Activated T-cell treated with anti-CD3 and anti-CD28 coated beads, Interleukin-2, amount 50 U/mL, for 4 hours (primary cell): ENCODE data around the gene PPDPF. TPM values are rescaled to one million over a fixed set of nuclear protein-coding genes. Genes with fewer than 3 reads are reported as not detected.

ENCODE experiments used
- ATAC-seq, 2 donors: fragments of 200-7000 bp; cut with Tn5 transposase; one replicate each; pipeline ENCODE4 v1.10.0; 2021
- DNase-seq: peaks from one replicate; pipeline ENCODE4 v3.0.0-alpha.2; 2020
- H3K27me3 Mint-ChIP-seq: one replicate; pipeline ENCODE4 v1.8.0; 2021; ENCODE audit warnings: low read depth, mixed read lengths
- H3K36me3 Mint-ChIP-seq: one replicate; pipeline ENCODE4 v1.8.0; 2022; ENCODE audit warnings: mixed read lengths; ENCODE audit not compliant: insufficient read depth
- H3K4me1 Mint-ChIP-seq: one replicate; pipeline ENCODE4 v1.8.0; 2021; ENCODE audit warnings: low read depth, mixed read lengths
- H3K4me3 Mint-ChIP-seq: one replicate; pipeline ENCODE4 v1.8.0; 2021; ENCODE audit warnings: mild to moderate bottlenecking, moderate library complexity, mixed read lengths
- H3K9me3 Mint-ChIP-seq: one replicate; pipeline ENCODE4 v1.8.0; 2021; ENCODE audit warnings: mixed read lengths
- total RNA-seq, 3 donors: library from RNA; stranded (reverse); gene quantifications; one replicate each; pipeline ENCODE4 v1.2.1, GENCODE V29; 2021

Gene PPDPF
- total RNA-seq, 3 donors from 2014 or later = 137 to 171 (median 165) TPM

DNA sequence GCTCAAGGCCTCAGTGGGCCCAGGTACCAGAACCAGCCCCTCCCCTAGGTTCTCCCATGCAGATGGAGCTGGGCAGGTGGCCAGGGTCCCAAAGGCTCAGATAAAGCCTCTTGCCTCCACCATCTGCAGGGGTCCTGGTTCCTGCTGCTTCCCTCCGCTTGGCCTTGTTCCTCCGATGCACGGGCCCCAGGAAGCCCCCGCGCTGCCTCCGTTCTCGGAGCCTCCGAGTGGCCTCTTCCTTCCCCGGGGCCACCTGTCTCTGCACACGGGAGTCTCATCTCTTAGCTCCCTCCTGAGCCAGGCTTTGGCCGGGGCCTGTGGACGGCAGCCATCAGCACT is 18.5 kb downstream of the PPDPF start:
- DNase-seq (no peak), ATAC-seq (no peak)
- Mint-ChIP-seq H3K4me3 (no peak overlapping the region), H3K36me3 (no peaks in the 10 kb centered on the region), H3K27me3 (no peaks in the 10 kb centered on the region), H3K4me1 (peaks cover 15% of the 10 kb centered on the region), H3K9me3 (no peaks in the 10 kb centered on the region)

DNA sequence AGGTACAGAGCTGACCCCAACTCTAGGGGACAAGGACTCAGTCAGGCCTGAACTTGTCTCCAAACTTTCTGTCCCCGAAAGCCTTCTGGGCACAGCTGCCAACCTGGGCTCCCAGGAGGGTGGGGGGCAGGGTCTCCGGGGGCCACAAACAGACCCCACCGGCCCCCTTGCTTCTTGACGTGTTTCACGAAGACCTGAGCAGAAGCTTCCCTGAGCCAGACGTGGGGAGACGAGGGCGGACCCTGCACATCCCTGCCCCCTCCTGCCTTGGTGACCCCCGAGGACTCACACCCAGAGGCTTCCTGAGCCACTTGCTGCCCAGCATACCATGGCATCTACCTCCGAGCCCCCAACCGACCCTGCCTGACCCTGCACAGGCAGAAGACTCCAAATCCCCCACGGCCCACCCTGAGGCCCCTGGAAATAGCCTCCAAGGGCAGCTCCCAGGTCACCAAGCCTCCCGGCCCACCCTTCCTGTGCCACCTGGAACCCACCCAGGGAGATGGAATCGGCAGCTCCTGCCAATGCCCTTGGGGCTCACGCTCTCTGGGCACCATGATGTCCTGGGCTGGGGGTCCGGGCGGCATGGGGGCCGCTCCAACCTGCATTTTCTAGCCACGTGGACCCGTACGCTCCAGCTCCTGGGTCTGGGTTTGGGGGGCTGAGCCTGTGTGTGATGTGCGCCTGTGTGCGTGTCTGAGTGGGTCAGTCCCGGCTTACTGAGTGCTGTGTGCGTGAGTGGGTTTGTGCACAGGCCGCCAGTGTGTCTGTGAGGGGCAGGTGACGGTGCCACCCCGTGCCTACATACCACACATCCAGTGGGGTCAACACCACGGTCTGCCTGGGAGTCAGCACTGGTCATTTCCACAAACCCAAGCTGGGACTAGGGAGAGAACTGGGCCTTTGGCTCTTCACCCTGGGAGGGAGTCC is 19.1 kb downstream of the PPDPF start:
- ATAC-seq (no peak), DNase-seq (no peak)
- H3K4me1 Mint-ChIP-seq = peaks cover 15% of the 10 kb centered on the region
- no peak overlapping the region for H3K4me3 Mint-ChIP-seq
- no peaks in the 10 kb centered on the region for H3K36me3 Mint-ChIP-seq
- no peaks in the 10 kb centered on the region for H3K9me3 Mint-ChIP-seq
- H3K27me3 Mint-ChIP-seq = no peaks in the 10 kb centered on the region

DNA sequence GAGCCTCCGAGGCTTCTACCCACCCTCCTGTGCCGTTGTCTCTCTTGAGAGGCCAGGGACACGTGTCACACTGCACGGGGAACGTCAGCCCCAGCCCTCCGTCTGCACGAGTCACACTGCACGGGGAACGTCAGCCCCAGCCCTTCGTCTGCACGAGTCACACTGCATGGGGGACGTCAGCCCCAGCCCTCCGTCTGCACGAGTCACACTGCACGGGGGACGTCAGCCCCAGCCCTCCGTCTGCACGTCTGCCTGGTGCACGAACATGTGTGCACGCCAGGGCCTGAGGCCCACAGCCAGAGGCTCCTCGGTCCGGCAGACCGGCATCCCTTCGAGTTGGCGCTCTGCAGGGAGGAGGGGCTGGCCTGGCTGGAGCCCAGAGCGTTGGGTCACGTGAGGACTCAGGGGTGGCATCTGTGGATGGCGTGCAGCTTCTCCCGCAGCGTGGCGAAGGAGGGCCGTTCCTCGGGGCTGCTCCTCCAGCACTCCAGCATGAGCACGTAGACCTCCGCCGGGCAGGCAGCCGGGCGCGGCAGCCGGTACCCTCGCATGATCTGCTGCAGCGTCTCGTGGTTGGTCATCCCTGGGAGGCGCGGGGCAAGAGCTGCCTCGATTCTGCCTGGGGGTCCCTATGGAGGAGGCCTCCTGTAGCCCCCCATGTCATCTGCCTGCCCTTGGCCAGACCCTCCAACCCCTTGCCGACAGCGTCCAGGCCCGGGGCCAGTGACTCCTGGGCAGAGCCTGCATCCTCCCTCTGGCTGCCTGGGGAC is 20.0 kb downstream of the PPDPF start:
- Mint-ChIP-seq H3K4me1 (peaks cover 17% of the 10 kb centered on the region), H3K27me3 (peaks cover 3% of the 10 kb centered on the region), H3K36me3 (no peaks in the 10 kb centered on the region), H3K9me3 (no peaks in the 10 kb centered on the region), H3K4me3 (no peak overlapping the region)
- ATAC-seq (no peak), DNase-seq (no peak)

- Mint-ChIP-seq H3K27me3 (peaks cover 3% of the 10 kb centered on the region), H3K4me3 (no peak overlapping the region), H3K36me3 (no peaks in the 10 kb centered on the region), H3K9me3 (no peaks in the 10 kb centered on the region), H3K4me1 (peaks cover 15% of the 10 kb centered on the region)
- no peak for DNase-seq
- ATAC-seq = no peak
Observed at GRCh38 chr20:63541371-63541770, 20.8 kb downstream of the PPDPF start.

DNA sequence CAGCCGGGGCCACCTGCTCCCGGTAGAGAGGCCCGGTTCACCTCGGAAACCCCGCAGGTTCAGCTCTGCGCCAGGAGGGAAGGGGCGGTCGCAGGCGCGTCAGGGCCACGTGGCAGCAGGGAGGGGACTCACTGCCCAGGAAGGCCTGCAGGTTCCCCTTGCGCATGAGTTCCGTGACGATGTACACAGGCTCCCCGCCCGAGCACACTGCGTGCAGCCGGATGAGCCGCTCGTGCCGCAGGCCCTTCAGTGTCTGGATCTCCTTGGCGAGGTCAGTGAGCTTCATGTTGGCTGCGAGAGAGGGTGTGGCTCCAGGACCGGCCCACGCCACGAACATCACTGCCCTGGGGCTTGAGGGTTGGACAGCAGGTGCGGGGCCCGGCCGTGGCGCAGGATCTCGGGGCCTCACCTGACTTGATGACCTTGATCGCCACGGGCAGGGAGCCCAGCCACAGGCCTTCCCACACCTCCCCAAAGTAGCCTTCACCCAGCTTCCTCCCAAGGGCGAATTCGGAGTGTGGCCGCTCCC is 21.5 kb downstream of the PPDPF start:
- peaks cover 13% of the 10 kb centered on the region for H3K4me1 Mint-ChIP-seq
- ATAC-seq (no peak), DNase-seq (no peak)
- peaks cover 7% of the 10 kb centered on the region for H3K27me3 Mint-ChIP-seq
- H3K9me3 Mint-ChIP-seq = no peaks in the 10 kb centered on the region
- H3K36me3 Mint-ChIP-seq = no peaks in the 10 kb centered on the region
- H3K4me3 Mint-ChIP-seq = no peak overlapping the region

- H3K27me3 Mint-ChIP-seq = peaks cover 7% of the 10 kb centered on the region
- ATAC-seq (no peak), DNase-seq (no peak)
- no peaks in the 10 kb centered on the region for H3K36me3 Mint-ChIP-seq
- H3K4me3 Mint-ChIP-seq = no peak overlapping the region
- peaks cover 13% of the 10 kb centered on the region for H3K4me1 Mint-ChIP-seq
- no peaks in the 10 kb centered on the region for H3K9me3 Mint-ChIP-seq
Observed at GRCh38 chr20:63542696-63543095, 22.1 kb downstream of the PPDPF start.

- DNase-seq (no peak), ATAC-seq (no peak)
- Mint-ChIP-seq H3K9me3 (no peaks in the 10 kb centered on the region), H3K4me3 (no peak overlapping the region), H3K36me3 (no peaks in the 10 kb centered on the region), H3K4me1 (peaks cover 11% of the 10 kb centered on the region), H3K27me3 (peaks cover 7% of the 10 kb centered on the region)
Observed at GRCh38 chr20:63543131-63543530, 22.6 kb downstream of the PPDPF start.

DNA sequence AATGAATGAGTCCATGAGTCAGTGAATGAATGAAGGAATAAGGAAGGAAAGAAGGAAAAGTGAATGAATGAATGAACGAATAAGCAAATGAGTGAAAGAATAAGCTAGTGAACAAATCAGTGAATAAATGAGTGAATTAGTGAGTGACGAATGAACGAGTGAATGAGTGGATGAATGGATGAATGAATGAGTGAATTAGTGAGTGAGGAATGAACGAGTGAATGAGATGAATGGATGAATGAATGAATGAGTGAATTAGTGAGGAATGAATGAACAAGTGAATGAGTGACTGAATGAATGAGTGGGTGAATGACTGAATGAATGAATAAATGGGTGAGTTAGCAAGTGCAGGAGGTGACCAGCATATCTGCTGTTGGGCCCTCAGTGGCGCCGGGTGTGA is 23.2 kb downstream of the PPDPF start:
- no peaks in the 10 kb centered on the region for H3K36me3 Mint-ChIP-seq
- ATAC-seq (no peak), DNase-seq (no peak)
- H3K4me3 Mint-ChIP-seq = no peak overlapping the region
- peaks cover 9% of the 10 kb centered on the region for H3K4me1 Mint-ChIP-seq
- H3K9me3 Mint-ChIP-seq = no peaks in the 10 kb centered on the region
- H3K27me3 Mint-ChIP-seq = peaks cover 7% of the 10 kb centered on the region

DNA sequence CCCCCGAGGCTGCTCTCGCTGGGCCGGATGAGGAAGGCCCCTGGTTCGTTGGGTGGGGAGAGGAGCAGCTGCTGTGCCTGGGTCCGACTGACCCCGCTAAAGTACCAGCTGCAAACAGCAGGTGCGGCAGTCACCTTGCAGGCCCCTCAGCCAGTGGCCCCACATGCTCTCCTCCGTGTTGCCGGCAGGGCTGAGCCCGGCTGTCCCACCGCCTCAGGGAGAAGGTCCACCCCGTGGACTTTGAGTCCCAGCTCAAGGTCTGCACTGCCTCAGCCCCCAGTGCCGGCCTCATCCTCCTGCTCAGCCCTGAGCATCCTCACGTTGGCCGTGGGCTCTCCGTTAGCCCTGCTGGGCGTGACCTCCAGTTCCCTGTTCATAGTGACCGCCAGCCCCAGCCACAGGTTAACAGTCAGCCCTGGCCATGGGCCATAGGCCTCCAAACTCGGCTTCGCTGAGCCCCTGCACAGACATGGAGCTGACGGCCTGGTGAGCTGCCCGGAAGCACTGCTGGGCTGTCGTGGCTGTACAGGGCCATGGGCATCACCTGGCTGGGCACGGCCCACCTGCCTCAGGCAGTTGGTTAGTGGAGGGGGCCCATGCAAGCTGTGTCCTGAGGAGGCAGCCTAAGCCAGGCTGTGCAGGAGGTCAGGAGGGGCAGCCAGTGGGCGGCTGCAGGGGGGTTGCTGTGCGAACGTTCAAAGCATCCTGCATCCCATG is 23.8 kb downstream of the PPDPF start:
- H3K27me3 Mint-ChIP-seq = peaks cover 9% of the 10 kb centered on the region
- peaks cover 6% of the 10 kb centered on the region for H3K4me1 Mint-ChIP-seq
- DNase-seq (no peak), ATAC-seq (no peak)
- H3K36me3 Mint-ChIP-seq = no peaks in the 10 kb centered on the region
- H3K9me3 Mint-ChIP-seq = no peaks in the 10 kb centered on the region
- H3K4me3 Mint-ChIP-seq = no peak overlapping the region

DNA sequence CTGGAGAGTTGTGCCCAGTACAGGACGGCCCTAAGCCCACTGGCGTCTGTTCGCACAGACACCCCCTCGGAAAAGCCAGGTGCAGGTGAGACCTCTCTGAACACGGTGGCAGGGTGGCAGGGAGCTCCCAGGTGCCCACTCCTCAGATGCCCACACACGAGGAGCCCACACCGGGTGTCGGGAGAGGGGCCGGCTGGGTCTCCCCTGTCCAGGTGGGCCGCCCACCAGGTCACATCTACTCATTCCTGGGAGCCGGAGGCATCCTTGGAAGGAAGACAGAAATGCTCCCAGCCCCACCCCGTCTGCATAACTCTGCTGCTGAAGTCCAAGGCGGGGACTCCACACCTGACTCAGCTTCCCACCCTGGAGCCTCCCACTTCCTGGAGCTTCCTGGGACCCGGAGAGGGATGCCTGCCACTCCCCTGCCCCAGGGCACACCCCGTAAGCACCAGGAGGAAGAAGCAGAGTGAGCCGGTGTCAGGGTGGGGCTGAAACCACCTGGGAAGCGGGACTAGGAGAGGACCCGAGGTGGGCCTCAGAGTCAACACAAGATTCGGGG is 24.5 kb downstream of the PPDPF start:
- ATAC-seq = no peak
- Mint-ChIP-seq H3K27me3 (peaks cover 12% of the 10 kb centered on the region), H3K36me3 (no peaks in the 10 kb centered on the region), H3K4me1 (peaks cover 5% of the 10 kb centered on the region), H3K4me3 (no peak overlapping the region), H3K9me3 (no peaks in the 10 kb centered on the region)
- no peak for DNase-seq

DNA sequence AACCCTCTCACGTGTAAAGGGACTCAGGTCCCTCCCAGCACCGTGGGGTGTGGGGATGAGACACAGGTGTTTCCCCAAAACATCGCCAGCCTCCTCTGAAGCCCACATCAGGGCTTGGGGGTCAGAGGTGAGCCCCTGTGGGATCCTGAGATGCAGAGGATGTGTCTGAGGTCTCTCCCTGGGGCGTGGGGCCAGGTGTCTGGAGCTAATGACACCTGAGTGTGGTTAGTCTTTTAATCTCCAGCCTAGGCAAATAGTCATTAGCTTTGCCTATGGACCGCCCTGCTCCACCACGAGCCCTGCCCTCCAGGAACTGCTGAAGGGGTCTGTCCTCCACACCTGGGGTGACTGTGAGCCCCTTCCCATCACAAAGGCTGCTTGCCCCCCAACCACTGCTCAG is 25.2 kb downstream of the PPDPF start:
- no peaks in the 10 kb centered on the region for H3K9me3 Mint-ChIP-seq
- ATAC-seq (no peak), DNase-seq (no peak)
- peaks cover 4% of the 10 kb centered on the region for H3K4me1 Mint-ChIP-seq
- no peaks in the 10 kb centered on the region for H3K36me3 Mint-ChIP-seq
- peaks cover 12% of the 10 kb centered on the region for H3K27me3 Mint-ChIP-seq
- H3K4me3 Mint-ChIP-seq = no peak overlapping the region

DNA sequence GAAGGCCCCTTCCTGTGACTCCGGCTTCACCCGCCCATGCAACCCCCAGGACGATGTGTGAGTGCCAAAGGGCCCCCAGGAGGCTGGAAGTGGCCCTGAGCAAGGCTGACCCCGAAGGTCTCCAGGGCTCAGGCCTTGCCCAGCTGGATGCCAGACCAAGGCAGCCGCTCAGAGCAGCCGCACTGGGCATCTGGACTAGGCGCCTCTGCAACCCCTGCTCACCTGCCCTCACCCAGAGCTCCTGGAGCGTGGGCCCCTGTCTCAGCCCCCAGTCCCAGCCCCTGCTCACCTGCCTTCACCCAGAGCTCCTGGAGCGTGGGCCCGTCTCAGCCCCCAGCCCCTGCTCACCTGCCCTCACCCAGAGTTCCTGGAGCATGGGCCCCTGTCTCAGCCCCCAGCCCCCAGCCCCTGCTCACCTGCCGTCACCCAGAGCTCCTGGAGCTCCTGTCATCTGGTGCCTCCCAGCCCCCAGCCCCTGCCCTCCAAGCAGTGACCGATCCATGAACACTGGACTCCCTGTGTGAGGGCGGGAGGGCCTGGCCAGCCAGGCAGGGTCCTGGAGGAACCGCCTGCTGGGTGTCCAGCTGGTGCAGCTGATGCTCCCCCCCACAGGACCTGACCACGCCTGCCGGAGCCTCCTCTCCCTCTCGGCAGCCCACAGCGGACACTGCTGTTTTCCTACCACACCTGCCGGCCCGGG is 25.8 kb downstream of the PPDPF start:
- no peak overlapping the region for H3K4me3 Mint-ChIP-seq
- no peaks in the 10 kb centered on the region for H3K9me3 Mint-ChIP-seq
- ATAC-seq = no peak
- DNase-seq = no peak
- H3K4me1 Mint-ChIP-seq = peaks cover 4% of the 10 kb centered on the region
- no peaks in the 10 kb centered on the region for H3K36me3 Mint-ChIP-seq
- peaks cover 12% of the 10 kb centered on the region for H3K27me3 Mint-ChIP-seq

DNA sequence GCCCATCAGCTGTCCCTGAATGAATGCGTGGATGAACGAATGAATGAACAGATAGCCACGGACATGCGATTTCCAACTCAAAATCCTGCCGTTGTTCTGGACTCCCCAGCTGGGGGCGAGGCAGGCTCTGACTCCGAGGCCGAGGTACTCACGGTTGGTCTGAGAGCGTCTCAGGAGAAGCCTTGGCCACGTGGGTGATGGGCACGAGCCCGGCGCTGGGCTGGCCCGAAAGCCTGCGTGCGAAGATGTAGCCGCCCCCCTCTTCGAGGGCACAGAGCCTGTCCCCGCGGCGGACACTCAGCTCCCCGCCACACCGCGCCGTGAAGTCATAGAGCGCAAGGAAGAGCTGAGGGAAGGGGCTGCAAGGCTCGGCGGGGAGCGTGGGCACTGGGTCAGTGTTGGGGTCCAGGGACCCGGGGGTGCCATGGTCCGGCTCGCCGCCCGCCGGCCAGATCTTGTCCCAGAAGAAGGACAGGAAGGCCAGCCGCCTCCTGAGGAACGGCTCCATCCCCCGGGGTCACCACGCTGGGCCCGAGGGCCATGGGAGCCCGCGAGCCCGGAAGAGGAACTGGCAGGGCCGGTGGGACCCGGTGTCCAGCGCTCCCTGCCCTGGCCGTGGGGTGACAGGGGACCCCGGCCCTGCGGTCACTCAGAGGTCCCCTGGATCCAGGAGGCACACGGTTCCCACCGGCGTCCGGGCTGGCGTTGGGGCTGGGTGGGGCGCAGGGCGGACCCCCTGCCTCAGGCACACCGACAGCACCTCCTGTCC is 26.6 kb downstream of the PPDPF start:
- Mint-ChIP-seq H3K27me3 (peaks cover 12% of the 10 kb centered on the region), H3K36me3 (no peaks in the 10 kb centered on the region), H3K4me1 (peaks cover 6% of the 10 kb centered on the region), H3K4me3 (no peak overlapping the region), H3K9me3 (no peaks in the 10 kb centered on the region)
- no peak for DNase-seq
- no peak for ATAC-seq
